ENCODE data around the gene CLDN20.

DNA sequence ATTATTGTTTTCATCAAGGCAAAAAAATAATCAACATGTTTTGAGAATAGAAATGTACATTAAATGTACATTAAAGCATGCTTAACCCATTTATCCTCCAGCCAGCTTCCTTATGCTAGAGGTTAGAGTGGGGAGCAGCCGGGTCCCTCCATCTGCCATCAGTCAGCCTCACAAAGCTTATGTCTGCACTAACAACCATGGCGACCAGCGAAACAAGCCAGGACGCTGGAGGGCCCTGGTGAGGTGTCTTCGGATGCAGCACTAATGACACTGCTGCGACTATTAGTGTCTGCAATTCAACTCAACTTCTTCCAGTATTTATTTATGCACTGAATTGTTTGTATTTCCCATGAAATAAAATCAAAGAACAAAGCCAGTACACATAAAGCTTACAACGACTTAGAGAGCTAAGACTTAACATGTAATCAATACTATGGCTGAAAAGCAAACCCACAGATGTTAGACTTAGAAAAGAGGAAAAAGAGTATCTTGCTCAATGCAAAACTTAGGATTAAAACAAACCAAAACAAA, 6.8 kb downstream of the CLDN20 start:
- TF ChIP-seq, protein P1, sequence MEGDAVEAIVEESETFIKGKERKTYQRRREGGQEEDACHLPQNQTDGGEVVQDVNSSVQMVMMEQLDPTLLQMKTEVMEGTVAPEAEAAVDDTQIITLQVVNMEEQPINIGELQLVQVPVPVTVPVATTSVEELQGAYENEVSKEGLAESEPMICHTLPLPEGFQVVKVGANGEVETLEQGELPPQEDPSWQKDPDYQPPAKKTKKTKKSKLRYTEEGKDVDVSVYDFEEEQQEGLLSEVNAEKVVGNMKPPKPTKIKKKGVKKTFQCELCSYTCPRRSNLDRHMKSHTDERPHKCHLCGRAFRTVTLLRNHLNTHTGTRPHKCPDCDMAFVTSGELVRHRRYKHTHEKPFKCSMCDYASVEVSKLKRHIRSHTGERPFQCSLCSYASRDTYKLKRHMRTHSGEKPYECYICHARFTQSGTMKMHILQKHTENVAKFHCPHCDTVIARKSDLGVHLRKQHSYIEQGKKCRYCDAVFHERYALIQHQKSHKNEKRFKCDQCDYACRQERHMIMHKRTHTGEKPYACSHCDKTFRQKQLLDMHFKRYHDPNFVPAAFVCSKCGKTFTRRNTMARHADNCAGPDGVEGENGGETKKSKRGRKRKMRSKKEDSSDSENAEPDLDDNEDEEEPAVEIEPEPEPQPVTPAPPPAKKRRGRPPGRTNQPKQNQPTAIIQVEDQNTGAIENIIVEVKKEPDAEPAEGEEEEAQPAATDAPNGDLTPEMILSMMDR (IDR thresholded peaks at IDR 0.05): no peak
- TF ChIP-seq POLR2AphosphoS5 (IDR thresholded peaks at IDR 0.05): no peak
- no peak for TF ChIP-seq POLR2A (IDR thresholded peaks at IDR 0.05)
